Measurements from ENCODE around the gene S1PR3. TPM values are rescaled to one million over a fixed set of nuclear protein-coding genes. Genes with fewer than 3 reads are reported as not detected.

Gene S1PR3
- total RNA-seq, 2 donors from 2014 or later, result 90.5 to 208 TPM

- DNase-seq (ENCODE audit: low spot score), result no peak
Observed at GRCh38 chr9:89001917-89002540, 10.8 kb downstream of the S1PR3 start.

GRCh38 chr9:89002987-89003386 lies 11.7 kb downstream of the S1PR3 start:
- intact Hi-C loops (cut with DNase I), result loop anchor here in 1 of 2 donors (5.0 kb wide), 1 partner anchor 411 kb away; no protein-coding TSS in a partner anchor
- no peak for DNase-seq (ENCODE audit: low spot score)

More at GRCh38 chr9:89001917-89002540, 10.8 kb downstream of the S1PR3 start:
- intact Hi-C loops (cut with DNase I), result loop anchor here (2.0 to 5.0 kb wide), 3 partner anchors 347 to 410 kb away; no protein-coding TSS in a partner anchor

- intact Hi-C loops (cut with DNase I), result no loop called here
Observed at GRCh38 chr9:89005323-89005722, 14.1 kb downstream of the S1PR3 start.

GRCh38 chr9:89006267-89006666 lies 15.0 kb downstream of the S1PR3 start:
- intact Hi-C loops (cut with DNase I), result no loop called here
- no peak for DNase-seq (ENCODE audit: low spot score)

More at GRCh38 chr9:89005323-89005722, 14.1 kb downstream of the S1PR3 start:
- no peak for DNase-seq (ENCODE audit: low spot score)

- intact Hi-C loops (cut with DNase I), result no loop called here
- no peak for DNase-seq (ENCODE audit: low spot score)
Observed at GRCh38 chr9:89006996-89007967, 16.0 kb downstream of the S1PR3 start.

GRCh38 chr9:89008055-89008743 lies 16.9 kb downstream of the S1PR3 start:
- no peak for DNase-seq (ENCODE audit: low spot score)
- intact Hi-C loops (cut with DNase I), result no loop called here

- intact Hi-C loops (cut with DNase I), result no loop called here
- no peak for DNase-seq (ENCODE audit: low spot score)
Observed at GRCh38 chr9:89008744-89009545, 17.7 kb downstream of the S1PR3 start.

- intact Hi-C loops (cut with DNase I), result no loop called here
- DNase-seq (ENCODE audit: low spot score), result no peak
Observed at GRCh38 chr9:89009546-89009840, 18.2 kb downstream of the S1PR3 start.

- intact Hi-C loops (cut with DNase I), result loop anchor here in 1 of 2 donors (10.0 kb wide), 1 partner anchor 265 kb away; no protein-coding TSS in a partner anchor
- DNase-seq (ENCODE audit: low spot score), result no peak
Observed at GRCh38 chr9:89010056-89010455, 18.8 kb downstream of the S1PR3 start.

- no peak for DNase-seq (ENCODE audit: low spot score)
- intact Hi-C loops (cut with DNase I), result loop anchor here in 1 of 2 donors (10.0 kb wide), 1 partner anchor 264 kb away; no protein-coding TSS in a partner anchor
Observed at GRCh38 chr9:89010526-89011111, 19.4 kb downstream of the S1PR3 start.

GRCh38 chr9:89011683-89012082 lies 20.4 kb downstream of the S1PR3 start:
- no peak for DNase-seq (ENCODE audit: low spot score)

GRCh38 chr9:89012294-89013042 lies 21.2 kb downstream of the S1PR3 start:
- intact Hi-C loops (cut with DNase I), result loop anchor here in 1 of 2 donors (10.0 kb wide), 1 partner anchor 262 kb away; no protein-coding TSS in a partner anchor
- no peak for DNase-seq (ENCODE audit: low spot score)

More at GRCh38 chr9:89011683-89012082, 20.4 kb downstream of the S1PR3 start:
- intact Hi-C loops (cut with DNase I), result loop anchor here in 1 of 2 donors (10.0 kb wide), 1 partner anchor 263 kb away; no protein-coding TSS in a partner anchor

- DNase-seq (ENCODE audit: low spot score), result no peak
- intact Hi-C loops (cut with DNase I), result loop anchor here in 1 of 2 donors (10.0 kb wide), 1 partner anchor 261 kb away; no protein-coding TSS in a partner anchor
Observed at GRCh38 chr9:89013660-89014059, 22.4 kb downstream of the S1PR3 start.

GRCh38 chr9:89014153-89014552 lies 22.9 kb downstream of the S1PR3 start:
- intact Hi-C loops (cut with DNase I), result loop anchor here in 1 of 2 donors (10.0 kb wide), 1 partner anchor 261 kb away; no protein-coding TSS in a partner anchor

GRCh38 chr9:89015336-89015735 lies 24.1 kb downstream of the S1PR3 start:
- DNase-seq (ENCODE audit: low spot score), result no peak

More at GRCh38 chr9:89014153-89014552, 22.9 kb downstream of the S1PR3 start:
- DNase-seq (ENCODE audit: low spot score), result no peak

GRCh38 chr9:89020754-89021153 lies 29.5 kb downstream of the S1PR3 start:
- DNase-seq (ENCODE audit: low spot score), result no peak
- intact Hi-C loops (cut with DNase I), result loop anchor here in 1 of 2 donors (10.0 kb wide), 1 partner anchor 154 kb away; the partner anchor contains the start of gene SHC3

More at GRCh38 chr9:89015336-89015735, 24.1 kb downstream of the S1PR3 start:
- intact Hi-C loops (cut with DNase I), result loop anchor here in 1 of 2 donors (10.0 kb wide), 1 partner anchor 259 kb away; no protein-coding TSS in a partner anchor

All from posterior vena cava (tissue), 2 donors.